LHCN-M2 (cell line): ENCODE measurements around the gene ARHGAP44. TPM values are rescaled to one million over a fixed set of nuclear protein-coding genes. Genes with fewer than 3 reads are reported as not detected.

ENCODE experiments used
- DNase-seq: peaks from one replicate; pipeline ENCODE4 v3.0.0-alpha.2; 2012; ENCODE audit warnings: low read depth
- polyA plus RNA-seq: library from polyadenylated mRNA; unstranded; fragments of >200 nt; gene quantifications from one replicate; pipeline ENCODE4 v1.2.1, GENCODE V29; 2012; ENCODE audit warnings: missing spikeins
- total RNA-seq: library from RNA; depleted of rRNA; stranded (reverse); fragments of >200 nt; gene quantifications from 2 replicates; pipeline ENCODE4 v1.2.3, GENCODE V29; 2014; rRNA removed

Gene ARHGAP44, protein sequence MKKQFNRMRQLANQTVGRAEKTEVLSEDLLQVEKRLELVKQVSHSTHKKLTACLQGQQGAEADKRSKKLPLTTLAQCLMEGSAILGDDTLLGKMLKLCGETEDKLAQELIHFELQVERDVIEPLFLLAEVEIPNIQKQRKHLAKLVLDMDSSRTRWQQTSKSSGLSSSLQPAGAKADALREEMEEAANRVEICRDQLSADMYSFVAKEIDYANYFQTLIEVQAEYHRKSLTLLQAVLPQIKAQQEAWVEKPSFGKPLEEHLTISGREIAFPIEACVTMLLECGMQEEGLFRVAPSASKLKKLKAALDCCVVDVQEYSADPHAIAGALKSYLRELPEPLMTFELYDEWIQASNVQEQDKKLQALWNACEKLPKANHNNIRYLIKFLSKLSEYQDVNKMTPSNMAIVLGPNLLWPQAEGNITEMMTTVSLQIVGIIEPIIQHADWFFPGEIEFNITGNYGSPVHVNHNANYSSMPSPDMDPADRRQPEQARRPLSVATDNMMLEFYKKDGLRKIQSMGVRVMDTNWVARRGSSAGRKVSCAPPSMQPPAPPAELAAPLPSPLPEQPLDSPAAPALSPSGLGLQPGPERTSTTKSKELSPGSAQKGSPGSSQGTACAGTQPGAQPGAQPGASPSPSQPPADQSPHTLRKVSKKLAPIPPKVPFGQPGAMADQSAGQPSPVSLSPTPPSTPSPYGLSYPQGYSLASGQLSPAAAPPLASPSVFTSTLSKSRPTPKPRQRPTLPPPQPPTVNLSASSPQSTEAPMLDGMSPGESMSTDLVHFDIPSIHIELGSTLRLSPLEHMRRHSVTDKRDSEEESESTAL
- total RNA-seq: 0.06 and 0.13 TPM in 2 replicates
- 0.16 TPM for polyA plus RNA-seq

- DNase-seq: peak; percentile 10
Observed at GRCh38 chr17:12789481-12790248, at the start of gene ARHGAP44. Gene ARHGAP44, plus strand, starts transcription at chr17:12789498. Its CDS starts 341 bp downstream, at chr17:12789839.

- no peak for DNase-seq
Observed at GRCh38 chr17:12739500-12739899, 49.8 kb upstream of the ARHGAP44 start.

GRCh38 chr17:12743046-12743445, 46.3 kb upstream of the ARHGAP44 start:
- DNase-seq: no peak

DNA sequence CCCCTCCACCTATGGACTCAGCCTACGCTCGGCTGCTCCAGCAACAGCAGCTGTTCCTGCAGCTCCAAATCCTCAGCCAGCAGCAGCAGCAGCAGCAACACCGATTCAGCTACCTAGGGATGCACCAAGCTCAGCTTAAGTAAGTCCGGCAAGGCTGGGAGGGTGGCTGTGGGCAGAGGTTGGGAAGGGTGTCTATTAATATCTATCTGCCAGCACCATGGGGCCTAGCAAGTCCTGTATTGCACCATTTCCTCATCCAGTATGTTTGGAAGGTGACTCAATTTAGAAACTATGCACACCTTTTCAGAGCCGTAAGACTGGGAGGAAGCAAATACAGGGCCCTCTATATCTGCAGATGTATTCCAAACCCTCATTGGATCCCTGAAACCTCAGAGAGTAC, 45.0 kb upstream of the ARHGAP44 start:
- no peak for DNase-seq

- no peak for DNase-seq
Observed at GRCh38 chr17:12744786-12745185, 44.5 kb upstream of the ARHGAP44 start.

- DNase-seq: no peak
Observed at GRCh38 chr17:12745486-12745885, 43.8 kb upstream of the ARHGAP44 start.

- peak; percentile 1 for DNase-seq
Observed at GRCh38 chr17:12756786-12757185, 32.5 kb upstream of the ARHGAP44 start.

GRCh38 chr17:12759090-12759489, 30.2 kb upstream of the ARHGAP44 start:
- no peak for DNase-seq

- DNase-seq: peak; percentile 18
Observed at GRCh38 chr17:12765548-12765947, 23.8 kb upstream of the ARHGAP44 start.

DNA sequence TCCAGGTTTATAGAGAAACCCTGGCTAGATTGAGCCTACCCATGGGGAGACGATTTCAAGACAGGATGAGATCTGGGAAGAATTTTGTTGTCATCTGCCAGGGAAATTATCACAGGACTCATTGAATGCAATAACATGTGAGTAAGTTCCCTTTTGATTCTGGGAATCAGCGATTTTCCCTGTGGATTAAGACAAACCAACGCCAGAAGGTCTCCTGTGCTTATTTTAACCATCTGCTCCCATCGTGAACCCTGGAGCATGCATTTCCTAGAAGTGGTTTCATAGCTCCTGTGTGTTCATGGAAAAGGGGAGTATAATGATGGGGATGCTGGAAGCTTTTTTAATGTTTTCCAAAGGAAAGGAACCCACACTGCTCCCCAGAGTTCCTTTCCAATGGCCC, 21.0 kb upstream of the ARHGAP44 start:
- no peak for DNase-seq

- no peak for DNase-seq
Observed at GRCh38 chr17:12769981-12770380, 19.3 kb upstream of the ARHGAP44 start.

GRCh38 chr17:12773153-12773552, 16.1 kb upstream of the ARHGAP44 start:
- DNase-seq: no peak

DNA sequence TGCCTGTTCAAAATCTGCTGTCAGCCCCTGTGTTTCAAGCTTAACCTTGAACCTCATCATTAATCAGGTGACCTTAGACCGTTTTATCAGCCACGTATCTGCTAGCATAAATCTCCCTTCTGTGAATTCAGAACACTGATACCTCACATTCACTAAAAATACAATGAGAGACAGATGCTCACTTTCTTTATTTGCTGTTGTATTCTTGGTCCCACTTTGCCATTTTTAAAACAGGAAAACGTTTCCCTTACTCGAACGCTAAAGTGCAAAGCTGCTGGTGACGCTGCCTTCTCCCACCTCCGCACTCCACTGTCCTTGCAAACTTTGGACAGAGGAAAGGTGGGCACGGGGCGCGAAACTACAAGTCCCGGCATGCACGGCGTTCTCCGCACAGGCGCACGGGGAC, 220 bp upstream of the ARHGAP44 start:
- no peak for DNase-seq

DNA sequence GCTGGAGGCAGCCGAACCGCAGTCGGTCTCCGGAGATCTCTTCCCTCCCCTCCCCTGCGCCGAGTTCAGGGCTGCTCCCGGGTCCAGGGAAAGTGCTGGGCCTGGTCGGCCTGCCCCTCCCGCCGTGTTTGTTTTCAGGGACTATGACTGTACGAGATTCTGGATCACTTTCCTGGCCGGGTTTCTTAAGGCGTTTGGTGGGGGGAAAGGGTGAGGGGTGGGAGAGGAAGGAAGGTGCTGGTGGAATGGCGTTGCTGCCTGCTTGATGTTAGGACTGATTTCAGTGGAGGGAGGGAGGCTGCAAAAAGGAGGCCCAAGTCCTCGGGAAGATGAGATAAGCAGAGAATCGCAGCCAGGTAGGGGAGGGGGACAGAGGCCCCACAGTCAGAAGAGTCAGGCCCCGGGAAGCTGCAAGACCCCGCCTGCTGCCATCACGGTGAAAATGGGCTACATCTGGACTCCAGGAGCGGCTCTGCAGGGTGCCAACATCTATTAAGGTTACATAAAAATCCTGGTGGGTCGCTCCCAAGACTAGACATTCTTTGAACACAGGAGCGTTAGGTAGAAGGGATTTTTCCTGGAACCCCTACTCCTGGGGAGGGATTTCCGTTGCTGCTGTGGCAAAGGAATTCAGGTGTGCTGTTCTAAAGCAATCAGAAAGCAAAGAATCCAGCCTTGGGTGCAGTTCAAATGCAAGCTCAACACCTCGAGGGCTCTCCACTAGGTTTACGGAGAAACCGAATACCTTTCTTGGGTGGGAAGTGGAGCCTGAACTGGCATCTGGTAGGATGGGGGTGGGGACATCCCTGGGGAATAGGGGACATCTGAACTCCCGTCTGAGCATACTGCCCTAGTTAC, 1.2 kb downstream of the ARHGAP44 start:
- no peak for DNase-seq

DNA sequence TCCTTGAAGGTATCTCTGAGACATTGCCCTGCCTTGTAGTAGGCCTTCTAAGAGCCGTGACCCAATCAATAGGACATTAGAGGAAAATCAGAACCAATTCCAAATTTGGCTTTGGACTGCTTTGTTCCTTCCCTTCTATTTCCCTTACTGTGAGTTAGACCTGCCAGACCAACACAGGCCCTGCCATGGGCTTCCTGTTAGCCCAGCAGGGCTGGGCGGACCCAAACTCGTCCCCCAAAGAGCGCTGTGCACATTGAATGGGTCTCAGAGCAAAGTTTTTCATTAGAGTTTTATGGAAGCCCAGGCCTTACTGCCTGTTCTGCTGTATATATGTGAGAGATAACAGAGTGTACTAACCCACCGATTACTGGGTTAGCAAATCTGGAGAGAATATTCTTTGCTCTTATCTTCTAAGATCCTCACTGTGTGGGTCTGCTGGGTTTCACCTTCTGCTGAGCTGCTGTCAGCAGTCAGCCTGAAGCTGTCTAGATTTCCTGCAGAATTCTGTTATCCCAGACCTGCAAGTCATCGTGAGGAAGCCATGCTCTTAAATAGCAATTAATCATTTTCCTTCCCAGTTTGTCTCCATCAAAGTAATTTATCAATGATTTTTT, 5.7 kb downstream of the ARHGAP44 start:
- DNase-seq: no peak

GRCh38 chr17:12800855-12801365, 11.6 kb downstream of the ARHGAP44 start:
- no peak for DNase-seq

DNA sequence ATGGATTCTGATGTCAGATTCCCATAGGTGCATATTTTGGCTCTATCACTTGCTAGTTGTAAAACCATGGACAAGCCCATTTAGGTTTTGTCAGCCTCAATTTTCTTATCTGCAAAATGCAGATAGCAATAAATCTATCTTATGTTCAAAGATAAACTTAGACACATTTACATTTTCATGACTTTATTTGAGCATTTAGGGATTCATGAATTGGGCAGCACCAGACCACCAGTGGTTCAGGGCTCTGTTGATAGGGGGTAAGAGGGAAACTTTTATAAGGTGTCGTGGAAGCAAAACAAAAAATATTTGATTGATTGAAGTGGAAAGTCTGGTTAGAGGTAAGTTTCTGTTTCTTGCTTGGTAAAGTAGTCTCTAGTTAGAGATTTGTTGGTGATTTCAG, 17.3 kb downstream of the ARHGAP44 start:
- no peak for DNase-seq

DNA sequence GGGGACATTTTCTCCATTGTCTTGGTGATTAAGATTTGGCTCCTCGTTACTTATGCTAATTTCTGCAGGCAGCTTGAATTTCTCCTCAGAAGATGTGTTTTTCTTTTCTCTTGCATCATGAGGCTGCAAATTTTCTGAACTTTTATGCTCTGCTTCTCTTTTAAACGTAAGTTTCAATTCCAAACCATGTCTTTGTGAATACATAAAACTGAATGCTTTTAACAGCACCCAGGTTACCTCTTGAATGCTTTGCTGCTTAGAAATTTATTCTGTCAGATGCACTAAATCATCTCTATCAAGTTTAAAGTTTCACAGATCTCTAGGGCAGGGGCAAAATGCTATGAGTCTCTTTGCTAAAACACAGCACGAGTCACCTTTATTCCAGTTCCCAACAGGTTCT, 19.4 kb downstream of the ARHGAP44 start:
- no peak for DNase-seq

DNA sequence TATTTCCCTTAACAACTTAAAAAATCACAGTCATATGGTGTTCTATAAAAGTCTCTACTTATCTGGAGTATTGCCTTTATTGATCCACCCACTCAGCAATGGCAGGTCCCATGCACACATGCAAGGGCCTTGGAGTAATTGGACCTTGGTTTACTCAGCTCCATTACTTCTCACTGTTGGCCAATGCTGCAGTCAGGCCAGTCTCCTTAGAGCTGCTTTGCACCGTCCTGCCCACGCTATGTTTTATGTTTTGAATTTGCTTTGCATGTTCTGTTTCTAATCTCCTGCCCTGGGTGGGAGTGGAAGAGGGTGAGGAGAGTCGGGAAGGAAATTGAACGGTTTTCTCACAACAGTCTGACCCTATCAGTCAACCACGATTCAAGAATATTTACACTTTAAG, 23.6 kb downstream of the ARHGAP44 start:
- DNase-seq: no peak

- DNase-seq: no peak
Observed at GRCh38 chr17:12813664-12814063, 24.4 kb downstream of the ARHGAP44 start.
